DND-41 (cell line): ENCODE results near the gene SMARCD1.

Experiments
- EZH2 ChIP-seq: IDR thresholded peaks from 3 replicates; pipeline ENCODE4 v1.6.1; 2012; ENCODE audit warnings: borderline replicate concordance, low read depth, mild to moderate bottlenecking, moderate library complexity, low read length, inconsistent platforms; ENCODE audit not compliant: severe bottlenecking
- TF ChIP-seq, protein P1 (sequence below): IDR thresholded peaks from 2 replicates; pipeline ENCODE4 v1.5.1; 2012; ENCODE audit warnings: borderline replicate concordance, low read length, moderate library complexity, mild to moderate bottlenecking; ENCODE audit not compliant: poor library complexity, severe bottlenecking; ENCODE audit errors: extremely low read depth

DNA sequence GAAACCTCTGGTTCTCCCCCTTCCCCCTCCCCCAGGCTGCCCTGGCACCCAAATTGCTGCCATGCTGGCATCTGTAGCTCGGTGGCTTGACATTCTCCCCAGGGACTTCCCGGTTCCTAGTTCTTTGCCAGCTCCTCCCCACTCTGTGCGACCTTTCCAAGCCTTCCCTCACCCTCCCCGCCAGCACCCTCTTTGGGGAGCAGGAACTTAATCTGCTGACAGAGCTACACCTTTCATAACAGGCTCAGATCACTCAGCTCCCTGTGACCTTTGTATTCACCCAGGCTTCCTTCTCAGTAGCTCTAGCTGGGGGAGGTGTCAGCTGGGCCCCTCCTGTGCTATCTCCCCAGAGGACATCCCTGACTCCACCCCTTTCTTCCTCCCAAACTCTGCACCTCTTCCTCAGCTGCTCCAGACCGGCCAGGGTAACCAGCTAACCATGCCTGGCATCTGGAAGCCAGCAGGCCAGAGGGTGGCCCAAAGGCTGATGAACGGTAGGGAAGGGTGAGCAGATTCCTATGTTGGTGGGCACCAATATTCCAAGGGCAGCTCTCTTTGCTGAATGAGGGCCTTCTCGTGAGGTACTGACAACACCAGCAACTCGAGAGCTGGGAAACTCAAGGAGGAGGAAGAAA lies 25.1 kb downstream of the SMARCD1 start:
- TF ChIP-seq, protein P1, sequence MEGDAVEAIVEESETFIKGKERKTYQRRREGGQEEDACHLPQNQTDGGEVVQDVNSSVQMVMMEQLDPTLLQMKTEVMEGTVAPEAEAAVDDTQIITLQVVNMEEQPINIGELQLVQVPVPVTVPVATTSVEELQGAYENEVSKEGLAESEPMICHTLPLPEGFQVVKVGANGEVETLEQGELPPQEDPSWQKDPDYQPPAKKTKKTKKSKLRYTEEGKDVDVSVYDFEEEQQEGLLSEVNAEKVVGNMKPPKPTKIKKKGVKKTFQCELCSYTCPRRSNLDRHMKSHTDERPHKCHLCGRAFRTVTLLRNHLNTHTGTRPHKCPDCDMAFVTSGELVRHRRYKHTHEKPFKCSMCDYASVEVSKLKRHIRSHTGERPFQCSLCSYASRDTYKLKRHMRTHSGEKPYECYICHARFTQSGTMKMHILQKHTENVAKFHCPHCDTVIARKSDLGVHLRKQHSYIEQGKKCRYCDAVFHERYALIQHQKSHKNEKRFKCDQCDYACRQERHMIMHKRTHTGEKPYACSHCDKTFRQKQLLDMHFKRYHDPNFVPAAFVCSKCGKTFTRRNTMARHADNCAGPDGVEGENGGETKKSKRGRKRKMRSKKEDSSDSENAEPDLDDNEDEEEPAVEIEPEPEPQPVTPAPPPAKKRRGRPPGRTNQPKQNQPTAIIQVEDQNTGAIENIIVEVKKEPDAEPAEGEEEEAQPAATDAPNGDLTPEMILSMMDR = no peak
- TF ChIP-seq EZH2 = no peak
